Measurements from ENCODE around the gene UBE2U. TPM values are rescaled to one million over a fixed set of nuclear protein-coding genes. Genes with fewer than 3 reads are reported as not detected.

UBE2U gene
- polyA plus RNA-seq, 1 donor (not counting 4 experiments of a cell fraction or from before 2014, with no cell fraction given): not detected

- Histone ChIP-seq H3K4me2 (ENCODE audit: control insufficient read depth, extremely low read depth, insufficient read depth, low read depth, low read length) (no peak overlapping the region), H3K36me3 (ENCODE audit: control insufficient read depth in 2 of 2, extremely low read depth in 1 of 2, insufficient read depth in 2 of 2, low read length in 2 of 2) (no peaks in the 10 kb centered on the region), H3K27ac (ENCODE audit: control insufficient read depth, insufficient read depth, low read length) (no peak overlapping the region), H3K9me3 (ENCODE audit: control insufficient read depth, low read depth, low read length) (no peaks in the 10 kb centered on the region), H3K4me1 (ENCODE audit: control insufficient read depth, extremely low read depth, insufficient read depth, low read length) (peaks cover 7% of the 10 kb centered on the region), H3K4me3 (ENCODE audit: control insufficient read depth in 2 of 3, extremely low read depth in 1 of 3, insufficient read depth in 2 of 3, low read depth in 1 of 3, low read length in 3 of 3) (no peak overlapping the region), H3K79me2 (ENCODE audit: control insufficient read depth, insufficient read depth, low read length) (no peaks in the 10 kb centered on the region), H3K27me3 (ENCODE audit: control insufficient read depth, extremely low read depth, insufficient read depth, low read length) (no peaks in the 10 kb centered on the region), H4K20me1 (ENCODE audit: control insufficient read depth, extremely low read depth, insufficient read depth, low read length) (no peaks in the 10 kb centered on the region), H2AFZ (ENCODE audit: control insufficient read depth, low read length) (no peak overlapping the region), H3K9ac (ENCODE audit: control insufficient read depth, extremely low read depth, insufficient read depth, low read length) (no peak overlapping the region), H3K9me1 (ENCODE audit: control insufficient read depth, extremely low read depth, insufficient read depth, low read length) (no peaks in the 10 kb centered on the region)
- no peak for FAIRE-seq
- no peak for DNase-seq (ENCODE audit: low read depth, low spot score)
- dilution Hi-C loops (cut with MboI; ENCODE audit: extremely low pct_ligation_motif_present, low sequenced_read_pairs): loop anchor here (25.0 kb wide), 1 partner anchor 641 kb away; the partner anchor contains the start of gene PGM1
- TF ChIP-seq CTCF (optimal IDR thresholded peaks at IDR 0.05 in 1 of 3, IDR thresholded peaks at IDR 0.05 in 1 of 3, conservative IDR thresholded peaks at IDR 0.05 in 1 of 3; ENCODE audit: extremely low read depth in 1 of 3, insufficient read depth in 2 of 3, low read length in 3 of 3) (no peak), EZH2 (IDR thresholded peaks at IDR 0.05; ENCODE audit: low read length) (no peak)
Measured at GRCh38 chr1:64228167-64228957, 24.9 kb downstream of the UBE2U start.

GRCh38 chr1:64229307-64229706, 25.9 kb downstream of the UBE2U start:
- Histone ChIP-seq H3K4me2 (ENCODE audit: control insufficient read depth, extremely low read depth, insufficient read depth, low read depth, low read length) (no peak overlapping the region), H3K9me3 (ENCODE audit: control insufficient read depth, low read depth, low read length) (no peaks in the 10 kb centered on the region), H3K9me1 (ENCODE audit: control insufficient read depth, extremely low read depth, insufficient read depth, low read length) (no peaks in the 10 kb centered on the region), H3K79me2 (ENCODE audit: control insufficient read depth, insufficient read depth, low read length) (no peaks in the 10 kb centered on the region), H2AFZ (ENCODE audit: control insufficient read depth, low read length) (no peak overlapping the region), H4K20me1 (ENCODE audit: control insufficient read depth, extremely low read depth, insufficient read depth, low read length) (no peaks in the 10 kb centered on the region), H3K4me1 (ENCODE audit: control insufficient read depth, extremely low read depth, insufficient read depth, low read length) (no peaks in the 10 kb centered on the region), H3K4me3 (ENCODE audit: control insufficient read depth in 2 of 3, extremely low read depth in 1 of 3, insufficient read depth in 2 of 3, low read depth in 1 of 3, low read length in 3 of 3) (no peak overlapping the region), H3K27ac (ENCODE audit: control insufficient read depth, insufficient read depth, low read length) (no peak overlapping the region), H3K9ac (ENCODE audit: control insufficient read depth, extremely low read depth, insufficient read depth, low read length) (no peak overlapping the region), H3K36me3 (ENCODE audit: control insufficient read depth in 2 of 2, extremely low read depth in 1 of 2, insufficient read depth in 2 of 2, low read length in 2 of 2) (no peaks in the 10 kb centered on the region), H3K27me3 (ENCODE audit: control insufficient read depth, extremely low read depth, insufficient read depth, low read length) (no peaks in the 10 kb centered on the region)
- no peak for TF ChIP-seq EZH2 (IDR thresholded peaks at IDR 0.05; ENCODE audit: low read length)
- no peak for TF ChIP-seq CTCF (optimal IDR thresholded peaks at IDR 0.05 in 1 of 3, IDR thresholded peaks at IDR 0.05 in 1 of 3, conservative IDR thresholded peaks at IDR 0.05 in 1 of 3; ENCODE audit: extremely low read depth in 1 of 3, insufficient read depth in 2 of 3, low read length in 3 of 3)
- no peak for FAIRE-seq
- dilution Hi-C loops (cut with MboI; ENCODE audit: extremely low pct_ligation_motif_present, low sequenced_read_pairs): loop anchor here (25.0 kb wide), 1 partner anchor 642 kb away; the partner anchor contains the start of gene PGM1
- DNase-seq (ENCODE audit: low read depth, low spot score): no peak

Data from keratinocyte (primary cell).